Measurements from ENCODE around the gene CACNA1H.

Gene CACNA1H

DNA sequence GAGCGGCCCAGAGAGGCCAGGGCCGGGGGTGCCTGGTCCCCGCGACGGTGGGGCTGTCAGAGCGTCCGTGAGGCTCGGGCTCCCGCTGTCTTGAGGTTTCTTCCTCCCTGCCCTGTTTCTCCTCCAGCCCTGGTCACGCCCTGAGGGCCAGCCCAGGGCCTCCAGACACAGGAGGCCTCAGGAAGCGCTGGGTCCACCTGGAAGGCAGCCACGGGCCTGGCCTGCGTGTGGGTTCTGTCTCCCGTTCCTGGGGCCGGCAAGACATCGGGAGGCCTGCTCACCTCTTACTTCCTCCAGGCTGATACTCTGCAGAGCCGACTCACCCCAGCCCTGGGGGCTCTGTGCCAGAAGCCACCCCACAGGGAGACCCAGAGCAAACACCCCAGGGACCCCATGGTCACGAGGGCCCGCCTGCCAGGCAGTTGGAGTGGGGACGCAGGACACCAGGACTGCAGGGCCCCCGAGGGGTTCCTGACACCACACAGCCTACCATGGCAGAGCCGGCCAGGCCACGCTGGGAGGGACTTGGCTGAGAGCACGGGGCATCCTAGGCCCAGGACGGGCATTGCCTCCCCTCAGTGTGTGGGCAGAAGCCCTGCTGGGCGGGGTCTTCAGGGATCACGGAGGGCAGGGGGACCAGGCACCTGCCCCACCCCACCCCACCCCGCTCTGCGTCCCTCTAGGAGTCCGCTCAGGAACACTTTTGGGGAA, 18.9 kb upstream of the CACNA1H start:
- H3K27ac ChIP-seq (ENCODE audit: low read depth, low read length) = no peak overlapping the region
- H4K20me1 ChIP-seq (ENCODE audit: low read depth, low read length) = no peaks in the 10 kb centered on the region
- no peak overlapping the region for H3K4me2 ChIP-seq (ENCODE audit: low read depth, low read length, poor library complexity, severe bottlenecking)
- no peaks in the 10 kb centered on the region for H3K79me2 ChIP-seq (ENCODE audit: insufficient read depth, low read length)
- no peak overlapping the region for H3K4me3 ChIP-seq (ENCODE audit: insufficient read depth, low read length, poor library complexity, severe bottlenecking)
- no peak overlapping the region for H2AFZ ChIP-seq (ENCODE audit: low read depth, low read length, severe bottlenecking)
- no peaks in the 10 kb centered on the region for H3K9me3 ChIP-seq (ENCODE audit: insufficient read depth, low read length)
- H3K9ac ChIP-seq (ENCODE audit: low read length) = no peak overlapping the region
- H3F3A ChIP-seq (ENCODE audit: insufficient read depth) = no peaks in the 10 kb centered on the region
- TF ChIP-seq, protein P1, sequence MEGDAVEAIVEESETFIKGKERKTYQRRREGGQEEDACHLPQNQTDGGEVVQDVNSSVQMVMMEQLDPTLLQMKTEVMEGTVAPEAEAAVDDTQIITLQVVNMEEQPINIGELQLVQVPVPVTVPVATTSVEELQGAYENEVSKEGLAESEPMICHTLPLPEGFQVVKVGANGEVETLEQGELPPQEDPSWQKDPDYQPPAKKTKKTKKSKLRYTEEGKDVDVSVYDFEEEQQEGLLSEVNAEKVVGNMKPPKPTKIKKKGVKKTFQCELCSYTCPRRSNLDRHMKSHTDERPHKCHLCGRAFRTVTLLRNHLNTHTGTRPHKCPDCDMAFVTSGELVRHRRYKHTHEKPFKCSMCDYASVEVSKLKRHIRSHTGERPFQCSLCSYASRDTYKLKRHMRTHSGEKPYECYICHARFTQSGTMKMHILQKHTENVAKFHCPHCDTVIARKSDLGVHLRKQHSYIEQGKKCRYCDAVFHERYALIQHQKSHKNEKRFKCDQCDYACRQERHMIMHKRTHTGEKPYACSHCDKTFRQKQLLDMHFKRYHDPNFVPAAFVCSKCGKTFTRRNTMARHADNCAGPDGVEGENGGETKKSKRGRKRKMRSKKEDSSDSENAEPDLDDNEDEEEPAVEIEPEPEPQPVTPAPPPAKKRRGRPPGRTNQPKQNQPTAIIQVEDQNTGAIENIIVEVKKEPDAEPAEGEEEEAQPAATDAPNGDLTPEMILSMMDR (IDR thresholded peaks at IDR 0.05; ENCODE audit: insufficient read depth, low read length, poor library complexity, severe bottlenecking) = no peak
- no peak for TF ChIP-seq EZH2phosphoT487 (conservative IDR thresholded peaks at IDR 0.05; ENCODE audit: low read length)
- H3K9me2 ChIP-seq (replicated peaks; ENCODE audit: insufficient read depth, low read length) = no peaks in the 10 kb centered on the region
- no peaks in the 10 kb centered on the region for H3K27me3 ChIP-seq (ENCODE audit: low read length)
- H3K36me3 ChIP-seq (ENCODE audit: low read length) = no peaks in the 10 kb centered on the region

DNA sequence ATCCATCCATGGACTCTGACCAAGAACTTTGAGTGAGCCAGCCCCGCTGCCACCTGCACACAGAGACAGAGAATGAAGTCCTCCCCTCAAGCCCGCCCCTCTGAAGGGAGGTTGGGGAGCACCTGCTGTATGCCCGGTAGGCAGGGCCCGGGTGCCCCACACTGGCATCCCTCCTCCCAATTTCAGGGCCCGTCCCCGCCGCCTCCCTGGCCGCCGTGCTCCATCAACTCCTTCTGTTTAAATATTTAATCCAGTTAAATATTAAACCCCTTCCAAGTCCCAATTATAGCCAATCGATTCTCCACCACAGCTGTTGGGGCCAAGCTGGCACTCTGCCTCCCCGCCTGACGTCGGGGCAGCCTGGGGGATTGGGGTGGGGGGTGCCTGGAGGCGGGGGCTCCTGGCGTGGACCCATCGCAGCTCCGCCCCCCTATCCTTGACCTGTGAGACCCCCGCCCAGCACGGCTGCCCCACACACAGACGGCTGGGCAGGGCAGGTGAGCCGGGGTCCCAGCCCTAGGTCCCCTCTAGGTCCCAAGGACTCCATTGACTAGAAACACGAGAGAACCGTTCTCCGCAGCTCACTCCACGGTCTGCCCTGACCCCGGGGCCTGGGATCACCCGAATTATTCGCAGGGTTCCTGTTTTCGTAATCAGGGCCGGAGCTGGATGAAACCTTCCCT, 18.0 kb upstream of the CACNA1H start:
- TF ChIP-seq, protein P1 (IDR thresholded peaks at IDR 0.05; ENCODE audit: insufficient read depth, low read length, poor library complexity, severe bottlenecking) = no peak
- TF ChIP-seq EZH2phosphoT487 (conservative IDR thresholded peaks at IDR 0.05; ENCODE audit: low read length) = no peak
- Histone ChIP-seq H3K27me3 (ENCODE audit: low read length) (no peaks in the 10 kb centered on the region), H3K9ac (ENCODE audit: low read length) (no peak overlapping the region), H3K36me3 (ENCODE audit: low read length) (no peaks in the 10 kb centered on the region), H3K4me3 (ENCODE audit: insufficient read depth, low read length, poor library complexity, severe bottlenecking) (no peak overlapping the region), H4K20me1 (ENCODE audit: low read depth, low read length) (no peaks in the 10 kb centered on the region), H3K79me2 (ENCODE audit: insufficient read depth, low read length) (no peaks in the 10 kb centered on the region), H3F3A (ENCODE audit: insufficient read depth) (no peaks in the 10 kb centered on the region), H3K4me2 (ENCODE audit: low read depth, low read length, poor library complexity, severe bottlenecking) (no peak overlapping the region), H2AFZ (ENCODE audit: low read depth, low read length, severe bottlenecking) (no peak overlapping the region), H3K27ac (ENCODE audit: low read depth, low read length) (no peak overlapping the region), H3K9me2 (replicated peaks; ENCODE audit: insufficient read depth, low read length) (no peaks in the 10 kb centered on the region), H3K9me3 (ENCODE audit: insufficient read depth, low read length) (no peaks in the 10 kb centered on the region)

DNA sequence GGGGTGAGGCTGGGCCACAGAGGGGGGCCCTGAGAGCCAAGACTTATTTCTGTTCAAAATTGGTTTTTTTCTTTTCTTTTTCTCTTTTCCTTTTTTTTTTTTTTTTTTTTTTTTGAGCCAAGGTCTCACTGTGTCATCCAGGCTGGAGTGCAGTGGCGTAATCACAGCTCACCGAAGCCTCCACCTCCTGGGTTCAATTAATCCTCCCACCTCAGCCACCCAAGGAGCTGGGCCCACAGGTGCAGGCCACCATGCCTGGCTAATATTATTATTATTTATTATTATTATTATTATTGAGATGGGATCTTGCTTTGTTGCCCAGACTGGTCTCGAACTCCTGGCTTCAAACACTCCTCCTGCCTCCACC, 17.5 kb upstream of the CACNA1H start:
- H3K79me2 ChIP-seq (ENCODE audit: insufficient read depth, low read length) = no peaks in the 10 kb centered on the region
- H3K4me3 ChIP-seq (ENCODE audit: insufficient read depth, low read length, poor library complexity, severe bottlenecking) = no peak overlapping the region
- H3K9me2 ChIP-seq (replicated peaks; ENCODE audit: insufficient read depth, low read length) = no peaks in the 10 kb centered on the region
- H3F3A ChIP-seq (ENCODE audit: insufficient read depth) = no peaks in the 10 kb centered on the region
- no peaks in the 10 kb centered on the region for H3K36me3 ChIP-seq (ENCODE audit: low read length)
- H3K27ac ChIP-seq (ENCODE audit: low read depth, low read length) = no peak overlapping the region
- H3K9ac ChIP-seq (ENCODE audit: low read length) = no peak overlapping the region
- H4K20me1 ChIP-seq (ENCODE audit: low read depth, low read length) = no peaks in the 10 kb centered on the region
- no peaks in the 10 kb centered on the region for H3K9me3 ChIP-seq (ENCODE audit: insufficient read depth, low read length)
- no peak for TF ChIP-seq EZH2phosphoT487 (conservative IDR thresholded peaks at IDR 0.05; ENCODE audit: low read length)
- H2AFZ ChIP-seq (ENCODE audit: low read depth, low read length, severe bottlenecking) = no peak overlapping the region
- H3K27me3 ChIP-seq (ENCODE audit: low read length) = no peaks in the 10 kb centered on the region
- no peak overlapping the region for H3K4me2 ChIP-seq (ENCODE audit: low read depth, low read length, poor library complexity, severe bottlenecking)

DNA sequence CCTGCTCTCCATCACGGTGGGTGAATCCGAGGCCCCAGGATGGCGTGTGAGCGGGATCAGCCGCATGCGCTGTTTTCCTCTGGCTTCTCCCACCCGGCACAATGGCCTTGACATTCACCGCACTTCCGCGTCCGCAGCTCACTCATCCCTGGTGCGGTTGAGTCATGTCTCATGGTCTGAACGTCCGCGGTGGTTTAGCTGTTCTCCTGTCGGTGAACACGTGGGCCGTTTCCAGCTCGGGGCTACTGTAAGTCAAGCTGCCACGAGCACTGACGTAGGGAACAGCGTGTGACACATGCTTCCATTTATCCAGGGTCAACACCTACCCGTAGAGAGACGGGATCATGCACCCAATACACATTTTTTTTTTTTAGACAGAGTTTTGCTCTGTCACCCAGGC, 15.3 kb upstream of the CACNA1H start:
- H3K27ac ChIP-seq (ENCODE audit: low read depth, low read length) = no peak overlapping the region
- no peaks in the 10 kb centered on the region for H3K79me2 ChIP-seq (ENCODE audit: insufficient read depth, low read length)
- H4K20me1 ChIP-seq (ENCODE audit: low read depth, low read length) = no peaks in the 10 kb centered on the region
- no peaks in the 10 kb centered on the region for H3K9me2 ChIP-seq (replicated peaks; ENCODE audit: insufficient read depth, low read length)
- H3K27me3 ChIP-seq (ENCODE audit: low read length) = no peaks in the 10 kb centered on the region
- H3K9me3 ChIP-seq (ENCODE audit: insufficient read depth, low read length) = no peaks in the 10 kb centered on the region
- no peak overlapping the region for H3K4me2 ChIP-seq (ENCODE audit: low read depth, low read length, poor library complexity, severe bottlenecking)
- no peak overlapping the region for H2AFZ ChIP-seq (ENCODE audit: low read depth, low read length, severe bottlenecking)
- no peaks in the 10 kb centered on the region for H3F3A ChIP-seq (ENCODE audit: insufficient read depth)
- H3K9ac ChIP-seq (ENCODE audit: low read length) = no peak overlapping the region
- H3K36me3 ChIP-seq (ENCODE audit: low read length) = no peaks in the 10 kb centered on the region
- TF ChIP-seq EZH2phosphoT487 (conservative IDR thresholded peaks at IDR 0.05; ENCODE audit: low read length) = no peak
- TF ChIP-seq, protein P1 (IDR thresholded peaks at IDR 0.05; ENCODE audit: insufficient read depth, low read length, poor library complexity, severe bottlenecking) = no peak
- H3K4me3 ChIP-seq (ENCODE audit: insufficient read depth, low read length, poor library complexity, severe bottlenecking) = no peak overlapping the region

Measured in SU-DHL-6 (cell line).